ENCODE results near the gene ASB9.

ASB9 gene

GRCh38 chrX:15217161-15217560 is 52.7 kb downstream of the ASB9 start:
- H3K4me3 ChIP-seq (ENCODE audit: low read depth, low read length), result no peak overlapping the region
- peaks cover 29% of the 10 kb centered on the region for H3K27me3 ChIP-seq (ENCODE audit: insufficient read depth, low read depth, severe bottlenecking)
- no peak for DNase-seq
- H3K36me3 ChIP-seq, result no peaks in the 10 kb centered on the region
- H3K27ac ChIP-seq, result no peak overlapping the region
- H3K9me3 ChIP-seq (ENCODE audit: severe bottlenecking), result no peaks in the 10 kb centered on the region
- no peak for TF ChIP-seq CTCF (IDR thresholded peaks at IDR 0.05; ENCODE audit: low read depth, low read length)

GRCh38 chrX:15216280-15216679 is 53.6 kb downstream of the ASB9 start:
- H3K27ac ChIP-seq, result no peak overlapping the region

GRCh38 chrX:15215366-15215765 is 54.5 kb downstream of the ASB9 start:
- TF ChIP-seq CTCF (IDR thresholded peaks at IDR 0.05; ENCODE audit: low read depth, low read length), result no peak
- H3K27ac ChIP-seq, result no peak overlapping the region
- H3K9me3 ChIP-seq (ENCODE audit: severe bottlenecking), result no peaks in the 10 kb centered on the region
- H3K36me3 ChIP-seq, result no peaks in the 10 kb centered on the region
- DNase-seq, result no peak
- no peak overlapping the region for H3K4me3 ChIP-seq (ENCODE audit: low read depth, low read length)
- peaks cover 29% of the 10 kb centered on the region for H3K27me3 ChIP-seq (ENCODE audit: insufficient read depth, low read depth, severe bottlenecking)

More at GRCh38 chrX:15216280-15216679, 53.6 kb downstream of the ASB9 start:
- no peak for DNase-seq
- Histone ChIP-seq H3K4me3 (ENCODE audit: low read depth, low read length) (no peak overlapping the region), H3K9me3 (ENCODE audit: severe bottlenecking) (no peaks in the 10 kb centered on the region), H3K36me3 (no peaks in the 10 kb centered on the region), H3K27me3 (ENCODE audit: insufficient read depth, low read depth, severe bottlenecking) (peaks cover 29% of the 10 kb centered on the region)
- TF ChIP-seq CTCF (IDR thresholded peaks at IDR 0.05; ENCODE audit: low read depth, low read length), result no peak

- no peak overlapping the region for H3K27ac ChIP-seq
- DNase-seq, result no peak
- no peak for TF ChIP-seq CTCF (IDR thresholded peaks at IDR 0.05; ENCODE audit: low read depth, low read length)
- H3K9me3 ChIP-seq (ENCODE audit: severe bottlenecking), result no peaks in the 10 kb centered on the region
- H3K4me3 ChIP-seq (ENCODE audit: low read depth, low read length), result no peak overlapping the region
- no peaks in the 10 kb centered on the region for H3K36me3 ChIP-seq
- H3K27me3 ChIP-seq (ENCODE audit: insufficient read depth, low read depth, severe bottlenecking), result peaks cover 35% of the 10 kb centered on the region
These were observed 55.3 kb downstream of the ASB9 start for GRCh38 chrX:15214588-15214987.

- TF ChIP-seq CTCF (IDR thresholded peaks at IDR 0.05; ENCODE audit: low read depth, low read length), result no peak
- Histone ChIP-seq H3K27ac (no peak overlapping the region), H3K4me3 (ENCODE audit: low read depth, low read length) (no peak overlapping the region), H3K27me3 (ENCODE audit: insufficient read depth, low read depth, severe bottlenecking) (peaks cover 50% of the 10 kb centered on the region), H3K36me3 (no peaks in the 10 kb centered on the region), H3K9me3 (ENCODE audit: severe bottlenecking) (no peaks in the 10 kb centered on the region)
- no peak for DNase-seq
These were observed 60.8 kb downstream of the ASB9 start for GRCh38 chrX:15209096-15209495.

- Histone ChIP-seq H3K36me3 (no peaks in the 10 kb centered on the region), H3K27ac (no peak overlapping the region), H3K27me3 (ENCODE audit: insufficient read depth, low read depth, severe bottlenecking) (peaks cover 53% of the 10 kb centered on the region), H3K4me3 (ENCODE audit: low read depth, low read length) (no peak overlapping the region), H3K9me3 (ENCODE audit: severe bottlenecking) (no peaks in the 10 kb centered on the region)
- no peak for TF ChIP-seq CTCF (IDR thresholded peaks at IDR 0.05; ENCODE audit: low read depth, low read length)
- DNase-seq, result no peak
These were observed 61.9 kb downstream of the ASB9 start for GRCh38 chrX:15207994-15208393.
